ENCODE results near the gene WWTR1.
A peak's percentile ranks its signal among the peaks of the same experiment; 100 is the strongest.

Gene WWTR1

GRCh38 chr3:149590691-149591441 lies 67.0 kb downstream of the WWTR1 start:
- DNase-seq = no peak

GRCh38 chr3:149589332-149589731 lies 68.5 kb downstream of the WWTR1 start:
- no peak for DNase-seq

DNA sequence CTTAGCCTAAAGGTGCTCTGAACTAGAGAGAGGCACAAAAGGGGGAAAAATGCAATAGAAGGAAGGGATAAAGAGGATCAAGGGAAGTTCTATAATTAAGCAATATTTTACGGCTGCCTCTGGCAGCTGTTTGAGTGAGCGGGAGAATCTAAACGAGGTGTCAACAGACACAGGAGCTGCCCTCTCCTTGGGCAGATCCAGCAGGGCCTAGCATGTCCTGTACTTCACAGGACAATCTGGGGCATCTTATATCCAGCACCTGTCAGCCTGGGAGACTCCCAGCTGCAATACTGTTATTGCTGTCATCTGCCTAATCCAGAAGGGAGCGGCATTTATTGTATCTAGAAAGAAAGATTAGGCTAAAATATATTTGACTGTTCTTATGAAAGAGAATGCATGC lies 68.9 kb downstream of the WWTR1 start:
- DNase-seq = no peak

DNA sequence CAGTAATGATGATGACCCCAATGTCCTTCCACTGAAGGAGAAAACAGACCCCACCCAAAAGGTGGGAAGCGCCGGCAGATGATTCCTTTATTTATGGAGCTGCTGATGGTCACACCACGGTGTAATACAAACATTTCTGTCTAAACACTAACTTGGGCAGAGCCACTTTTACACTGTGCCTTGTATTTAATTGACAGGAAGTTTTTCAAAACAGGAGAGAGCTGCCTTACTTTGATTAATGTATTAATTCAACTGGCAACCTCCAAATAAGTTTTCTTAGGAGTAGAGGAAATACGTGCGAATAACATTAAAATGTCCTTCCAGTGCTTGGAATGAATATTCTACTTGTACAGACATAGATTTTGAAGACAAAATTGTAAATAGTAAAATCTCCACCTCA lies 70.4 kb downstream of the WWTR1 start:
- DNase-seq = no peak

DNA sequence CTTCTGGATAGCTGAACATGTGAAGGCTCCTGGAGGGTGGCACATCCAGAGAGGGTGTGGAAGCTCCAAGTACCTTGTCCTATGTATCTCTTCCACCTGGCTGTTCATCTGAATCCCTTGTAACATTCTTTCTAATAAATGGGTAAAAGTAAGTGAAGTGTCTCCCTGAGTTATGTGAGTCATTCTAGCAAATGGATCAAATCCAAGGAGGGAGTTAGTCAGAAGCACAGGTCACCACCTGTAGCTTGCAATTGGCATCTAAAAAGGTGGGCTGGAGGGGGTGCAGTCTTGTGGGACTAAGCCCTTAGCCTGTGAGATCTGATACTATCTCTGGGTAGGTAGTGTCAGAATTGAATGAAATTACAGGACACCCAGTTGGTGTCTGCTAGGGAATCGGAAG lies 71.0 kb downstream of the WWTR1 start:
- no peak for DNase-seq

DNA sequence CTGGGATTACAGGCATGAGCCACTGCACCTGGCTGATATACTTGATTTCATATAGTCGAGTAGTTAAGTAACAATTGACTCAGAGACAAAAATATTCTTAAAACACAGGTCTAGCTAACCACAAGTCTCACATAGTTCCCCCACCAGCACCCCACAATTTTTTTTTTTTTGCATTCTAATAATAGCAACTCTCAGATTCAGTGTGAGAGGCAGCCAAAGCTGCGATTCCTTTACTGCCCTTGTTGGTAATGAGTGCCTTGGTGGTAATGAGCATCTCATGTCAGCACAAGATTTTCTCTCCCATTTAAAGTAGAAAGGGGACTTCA lies 72.5 kb downstream of the WWTR1 start:
- no peak for DNase-seq

- no peak for DNase-seq
These were observed 73.7 kb downstream of the WWTR1 start for GRCh38 chr3:149583921-149584635.

GRCh38 chr3:149582395-149582794 lies 75.4 kb downstream of the WWTR1 start:
- no peak for DNase-seq

GRCh38 chr3:149581681-149582370 lies 76.0 kb downstream of the WWTR1 start:
- DNase-seq = peak; percentile 84

GRCh38 chr3:149581248-149581647 lies 76.6 kb downstream of the WWTR1 start:
- DNase-seq = no peak

GRCh38 chr3:149579838-149580542 lies 77.8 kb downstream of the WWTR1 start:
- no peak for DNase-seq

- no peak for DNase-seq
These were observed 78.7 kb downstream of the WWTR1 start for GRCh38 chr3:149579161-149579560.

GRCh38 chr3:149577801-149578200 lies 80.0 kb downstream of the WWTR1 start:
- no peak for DNase-seq

GRCh38 chr3:149575961-149576564 lies 81.8 kb downstream of the WWTR1 start:
- peak; percentile 77 for DNase-seq

DNA sequence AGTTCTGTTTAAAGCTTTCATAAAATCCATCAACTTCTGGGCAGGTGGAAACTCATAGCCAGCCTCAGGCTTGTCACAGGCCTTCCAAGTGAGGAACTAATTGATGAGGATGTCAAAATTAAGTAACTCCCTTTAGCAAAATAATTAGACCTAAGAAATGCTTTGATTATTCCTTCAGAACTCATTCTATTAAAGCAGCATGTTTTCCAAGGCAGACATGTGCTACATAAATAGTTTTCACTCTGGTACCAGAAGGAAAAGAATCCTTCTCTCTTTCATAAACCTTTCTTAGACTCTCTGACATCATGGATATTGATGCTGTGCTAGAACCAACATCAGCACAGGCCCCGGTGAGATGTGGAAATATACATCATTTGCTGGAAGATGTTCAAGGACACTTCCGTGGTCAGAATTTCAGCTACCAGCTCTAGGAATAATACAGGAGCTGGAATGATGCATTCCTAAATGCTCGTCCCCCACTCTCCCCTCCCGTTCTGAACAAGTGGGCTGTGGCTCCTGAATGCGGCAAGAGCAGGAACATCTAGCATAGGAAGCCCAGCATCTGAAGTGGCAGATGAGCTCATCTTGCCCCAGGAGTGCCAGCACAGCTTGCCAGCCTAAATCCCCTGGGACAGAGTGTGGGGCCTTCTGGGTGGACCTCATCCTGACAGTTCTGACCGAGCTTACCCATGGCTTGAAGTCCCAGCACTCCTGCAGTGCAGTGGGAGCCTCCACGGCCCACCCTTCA lies 82.4 kb downstream of the WWTR1 start:
- peak; percentile 74 for DNase-seq

DNA sequence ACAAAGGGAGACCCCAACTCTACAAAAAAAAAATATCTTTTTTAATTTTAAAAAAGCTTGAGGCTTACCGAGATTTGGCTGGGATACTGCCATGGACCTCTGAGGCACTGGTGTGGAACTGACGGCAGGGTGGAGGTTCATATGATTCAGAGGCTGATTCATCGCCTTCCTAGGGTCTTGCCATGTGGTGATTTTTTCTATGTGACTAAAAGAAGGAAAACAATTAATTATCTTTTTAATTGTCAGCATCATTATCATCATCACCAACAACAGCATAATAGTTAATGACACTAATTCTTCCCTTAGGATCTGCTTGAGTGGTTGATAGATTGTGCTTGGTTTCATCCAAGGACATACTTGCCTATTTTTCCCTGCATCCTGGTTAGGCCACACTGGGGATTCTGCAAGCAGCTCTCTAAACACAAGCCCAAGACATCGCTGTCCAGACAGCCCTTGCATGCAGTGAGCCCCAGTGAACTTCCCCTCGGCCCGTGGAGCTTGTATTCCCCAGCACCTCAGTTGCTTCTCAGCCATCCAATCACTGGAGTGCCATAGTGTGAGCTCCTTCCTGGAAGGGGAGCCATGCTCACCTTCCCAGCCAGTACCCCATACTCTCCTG lies 84.9 kb downstream of the WWTR1 start:
- no peak for DNase-seq

DNA sequence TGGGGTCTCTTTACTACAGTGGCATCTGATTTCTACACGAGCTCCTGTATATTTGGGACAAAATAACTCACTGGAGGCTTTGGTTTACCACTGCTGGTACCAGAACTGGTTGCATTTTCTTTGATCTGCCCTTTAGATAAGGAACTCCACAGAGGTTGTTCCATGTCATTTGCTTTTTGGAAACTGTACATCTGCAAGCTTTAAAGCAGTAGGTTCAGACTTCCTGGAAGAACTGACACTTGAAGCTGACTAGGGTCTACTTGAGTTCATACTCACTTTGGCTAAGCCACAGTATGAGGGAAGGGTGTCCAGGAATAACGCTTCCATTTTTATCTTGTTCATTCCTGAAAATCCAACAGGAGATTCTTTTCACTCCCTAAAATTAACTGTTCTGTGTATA lies 86.4 kb downstream of the WWTR1 start:
- no peak for DNase-seq

DNA sequence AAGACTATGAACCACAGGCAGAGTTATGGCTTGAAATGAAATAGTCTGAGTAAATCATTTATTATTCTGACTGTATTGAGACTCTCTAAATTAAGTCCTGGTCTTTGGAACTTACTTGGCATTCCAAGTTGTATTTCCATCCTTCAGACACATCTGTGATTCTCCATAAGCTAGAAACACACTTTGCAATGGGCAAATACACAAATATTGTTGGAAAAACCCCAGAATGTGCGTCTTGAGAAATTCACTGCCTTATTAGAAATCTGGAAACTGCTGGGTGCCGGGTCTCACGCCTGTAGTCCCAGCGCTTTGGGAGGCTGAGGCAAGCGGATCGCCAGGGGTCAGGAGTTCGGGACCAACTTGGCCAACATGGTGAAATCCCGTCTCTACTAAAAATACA lies 87.8 kb downstream of the WWTR1 start:
- DNase-seq = no peak

- DNase-seq = no peak
These were observed 90.4 kb downstream of the WWTR1 start for GRCh38 chr3:149567381-149567780.

GRCh38 chr3:149566292-149566975 lies 91.4 kb downstream of the WWTR1 start:
- peak; percentile 60 for DNase-seq

- DNase-seq = no peak
These were observed 93.7 kb downstream of the WWTR1 start for GRCh38 chr3:149564079-149564478.

Measured in femur (tissue), 1 donor.